Measurements from ENCODE around the gene NEK10.

NEK10 gene

DNA sequence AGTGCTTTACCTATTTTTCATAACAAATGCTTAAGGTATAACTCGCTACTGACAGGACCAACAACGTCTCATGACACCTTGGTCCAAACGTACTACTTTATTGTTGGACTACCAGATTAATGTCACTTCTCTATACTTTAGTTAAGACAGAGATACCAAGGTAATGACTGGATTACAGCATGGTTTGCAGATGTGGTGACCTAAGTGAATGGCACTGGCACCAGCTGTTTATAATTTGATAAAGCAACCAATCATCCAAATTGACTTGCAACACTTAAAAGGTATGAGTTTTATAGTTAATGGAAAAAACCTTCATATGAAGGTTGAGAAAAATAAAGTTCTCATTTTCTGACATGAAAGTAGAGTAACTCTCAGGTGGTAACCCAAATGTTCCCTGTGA is 209.0 kb downstream of the NEK10 start:
- DNase-seq = no peak

DNA sequence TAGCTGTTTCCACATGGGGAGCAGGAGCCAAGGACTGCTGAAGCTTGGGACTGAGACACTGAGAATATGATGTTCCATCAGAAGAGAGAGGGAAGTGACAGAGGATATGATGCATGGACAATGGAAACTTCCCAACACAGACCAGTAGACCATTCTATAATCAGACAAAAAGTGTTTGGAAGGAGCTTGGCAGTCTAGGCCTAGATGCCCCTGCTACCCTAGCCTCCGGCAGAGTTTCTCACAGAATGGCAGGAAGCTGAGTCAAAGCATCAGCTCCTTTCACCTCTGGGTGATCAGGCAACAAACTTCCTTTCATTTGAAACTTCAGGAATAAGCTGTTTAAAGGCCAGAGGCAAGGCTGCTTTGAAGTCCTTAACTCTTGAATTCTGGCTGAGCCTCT is 222.0 kb downstream of the NEK10 start:
- no peak for DNase-seq

DNA sequence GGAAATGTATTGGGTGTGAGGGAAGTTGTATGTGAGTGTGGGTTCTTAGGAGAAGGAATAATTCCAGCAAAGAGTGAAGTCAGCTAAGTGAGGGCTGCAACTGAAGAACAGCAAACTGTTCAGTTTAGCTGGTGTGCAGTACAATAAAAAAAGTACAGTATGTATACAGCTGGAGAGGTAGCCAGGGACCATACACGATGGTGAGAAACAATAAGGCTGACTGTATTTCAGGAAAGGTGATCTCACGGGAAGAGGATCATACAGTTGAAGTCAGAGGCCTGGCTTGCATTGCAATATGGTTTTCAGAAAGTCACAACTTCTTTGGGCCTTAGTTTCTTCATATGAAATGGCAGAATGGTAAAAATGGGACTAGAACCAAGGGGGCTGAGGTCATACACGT is 222.4 kb downstream of the NEK10 start:
- DNase-seq = no peak

DNA sequence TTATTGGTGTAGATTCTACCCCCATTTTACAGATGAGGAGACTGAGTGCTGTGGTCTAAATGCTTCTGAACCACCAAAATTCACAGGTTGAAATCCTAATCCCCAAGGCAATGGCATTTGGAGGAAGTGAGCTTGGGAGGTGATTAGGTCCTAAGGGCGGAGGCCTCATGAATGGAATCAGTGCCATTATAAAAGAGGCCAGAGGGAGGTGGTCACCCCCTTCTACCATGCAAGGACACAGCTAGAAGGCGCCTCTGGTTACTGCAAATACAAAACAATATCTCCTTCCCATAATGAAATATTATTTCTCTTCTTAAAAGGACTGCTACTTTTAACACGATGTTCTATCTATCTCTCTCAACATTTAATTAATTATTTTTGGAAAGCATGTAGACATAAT is 223.5 kb downstream of the NEK10 start:
- DNase-seq = no peak

DNA sequence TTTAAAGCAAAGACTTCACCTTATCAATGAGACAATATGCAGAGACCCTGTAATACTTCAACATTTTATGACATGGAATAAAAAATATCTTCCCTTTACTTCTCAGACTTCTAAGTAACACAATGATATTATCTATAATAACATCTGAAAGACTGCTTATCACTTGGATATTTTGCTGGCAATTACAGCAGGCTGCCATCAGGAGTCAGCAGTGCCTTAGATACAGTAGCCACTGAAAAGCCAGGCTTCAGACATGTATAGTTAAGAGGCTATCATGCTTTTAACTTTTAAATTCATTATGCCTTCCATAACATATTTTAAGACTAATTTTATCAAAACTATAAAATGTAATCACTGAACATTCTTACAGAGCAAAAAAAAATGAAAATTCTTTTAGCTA is 227.5 kb downstream of the NEK10 start:
- DNase-seq = no peak

DNA sequence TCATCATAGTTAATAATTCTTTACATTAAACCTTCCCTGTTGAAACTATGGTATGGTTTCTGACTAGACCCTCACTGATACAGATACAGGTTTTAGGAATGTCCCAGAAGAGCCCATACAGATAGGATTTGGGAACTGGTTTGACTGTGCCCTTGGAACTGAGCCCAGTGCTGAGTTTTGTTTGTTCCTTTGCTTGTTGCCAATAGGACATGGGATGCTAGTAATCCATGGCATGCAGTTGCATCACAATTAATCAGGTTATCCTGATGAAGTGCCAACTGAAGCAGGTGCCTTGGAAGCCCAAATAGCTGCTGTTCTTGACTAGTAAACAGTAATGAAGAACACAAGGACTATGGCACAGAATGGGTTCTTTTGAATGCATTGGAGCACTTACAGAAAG is 230.6 kb downstream of the NEK10 start:
- DNase-seq = no peak

DNA sequence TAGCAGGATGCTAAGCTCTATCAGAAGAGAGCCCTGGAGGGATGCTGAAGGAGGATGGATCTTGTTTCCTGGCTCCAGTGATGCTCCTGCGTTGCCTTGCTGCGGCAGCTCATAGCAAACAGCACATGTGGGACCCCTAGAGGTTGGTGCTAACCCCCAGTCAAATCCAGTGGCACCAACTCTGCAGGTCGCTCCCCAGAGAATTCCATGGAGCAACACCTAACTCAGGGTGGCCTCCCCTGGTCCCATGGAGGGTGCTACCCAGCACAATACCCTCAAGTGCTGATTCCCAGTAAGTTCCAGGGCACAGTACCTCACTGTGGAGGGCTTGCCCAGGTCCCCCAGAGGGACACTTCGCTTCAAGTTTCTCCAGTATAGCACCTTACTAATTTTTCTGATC is 231.2 kb downstream of the NEK10 start:
- no peak for DNase-seq

DNA sequence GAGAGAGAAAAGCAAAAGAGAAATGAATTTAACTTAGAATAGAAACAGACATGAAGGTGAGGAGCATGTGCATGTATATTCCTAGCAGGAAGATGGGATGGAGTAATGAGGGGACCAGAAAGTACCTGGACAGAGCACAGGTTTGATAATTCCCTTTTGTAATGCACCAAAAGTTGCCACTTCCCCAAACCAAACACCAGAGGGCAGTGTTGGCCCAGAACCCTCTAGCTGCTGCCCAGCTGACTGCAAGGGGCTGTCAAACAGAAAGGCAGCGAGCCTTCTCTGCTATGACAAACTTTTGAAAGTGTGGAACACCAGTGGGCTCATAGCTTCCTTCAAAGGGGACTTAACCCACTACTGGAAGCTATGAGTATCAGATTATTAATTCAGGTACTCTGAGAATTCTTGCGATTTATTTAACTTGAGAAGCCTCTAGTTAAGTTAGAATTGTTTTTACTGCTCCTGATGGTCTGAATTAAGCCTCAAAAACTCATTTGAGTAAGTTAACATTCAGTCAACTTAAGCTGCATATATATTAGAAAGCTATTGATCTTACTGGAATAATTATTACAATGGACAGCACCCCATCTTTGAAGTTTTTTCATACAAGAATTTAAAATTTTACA is 234.9 kb downstream of the NEK10 start:
- DNase-seq = peak; percentile 60

DNA sequence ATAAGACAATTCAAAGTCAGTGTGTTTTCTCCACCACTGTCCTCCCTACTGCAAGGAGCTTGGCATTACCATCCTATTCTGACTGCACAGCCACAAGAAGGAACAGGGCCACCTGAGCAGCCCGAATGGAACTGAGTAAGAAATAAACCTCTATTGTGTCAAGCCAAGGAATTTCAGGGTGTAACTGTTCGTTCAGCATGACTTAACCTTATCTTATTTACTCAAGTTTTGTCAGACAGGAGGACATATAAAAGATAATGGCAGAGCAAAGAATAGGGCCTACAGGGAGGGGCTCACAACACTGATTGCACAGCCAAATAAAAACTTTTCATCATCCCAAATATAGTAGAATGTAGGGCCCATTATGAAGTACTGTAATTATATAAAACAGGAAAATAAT is 236.1 kb downstream of the NEK10 start:
- DNase-seq = no peak

DNA sequence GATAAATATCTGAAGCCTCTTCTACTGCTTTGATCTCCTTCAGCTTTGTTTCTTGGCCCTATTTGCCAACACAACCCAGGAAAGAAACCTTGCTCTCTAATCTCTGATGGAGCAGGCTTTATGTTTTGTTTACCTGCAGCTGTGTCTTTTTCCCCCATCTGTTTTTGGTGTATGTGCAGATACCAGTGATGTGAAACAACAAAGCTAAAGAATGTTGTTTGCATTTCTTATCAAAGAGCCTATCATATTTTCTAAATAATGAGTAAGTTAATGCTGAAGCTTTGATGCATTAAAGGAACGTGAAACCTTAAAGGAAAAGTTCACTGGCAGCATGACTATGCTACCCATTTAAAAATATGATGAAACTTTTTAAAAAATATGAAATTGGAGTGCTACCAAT is 238.4 kb downstream of the NEK10 start:
- DNase-seq = no peak

DNA sequence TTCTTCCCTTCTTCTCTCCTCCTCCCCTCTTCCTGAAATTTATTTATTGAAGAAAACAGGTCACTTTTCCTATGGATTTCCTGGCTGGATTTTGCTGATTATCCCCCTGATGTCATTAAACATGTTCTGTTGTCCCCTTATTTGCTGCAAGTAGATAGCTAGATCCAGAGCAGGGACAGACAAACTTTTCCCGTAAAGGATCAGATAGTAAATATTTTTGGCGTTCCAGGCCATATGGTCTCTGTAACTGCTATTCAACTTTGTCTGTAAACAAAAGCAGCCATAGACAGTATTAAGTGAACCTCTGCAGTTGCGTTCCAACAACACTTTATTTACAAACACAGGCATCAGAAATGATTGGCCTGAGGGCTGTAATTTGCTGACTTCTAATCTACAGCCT is 241.3 kb downstream of the NEK10 start:
- no peak for DNase-seq

DNA sequence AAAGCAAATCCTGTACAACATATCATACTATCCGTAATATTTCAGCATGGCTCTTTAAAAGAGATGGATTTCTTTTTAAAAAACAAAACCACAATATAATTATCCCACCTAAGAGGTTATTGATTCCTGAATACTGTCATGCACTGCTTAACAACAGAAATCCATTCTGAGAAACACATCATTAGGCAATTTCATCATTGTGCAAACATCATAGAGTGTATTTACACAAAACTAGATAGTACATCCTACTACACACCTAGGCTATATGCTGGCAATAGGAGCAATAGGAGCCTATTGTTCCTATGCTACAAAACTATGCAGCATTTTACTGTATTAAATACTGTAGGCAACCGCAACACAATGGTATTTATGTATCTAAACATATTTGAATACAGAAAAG is 242.0 kb downstream of the NEK10 start:
- DNase-seq = no peak

DNA sequence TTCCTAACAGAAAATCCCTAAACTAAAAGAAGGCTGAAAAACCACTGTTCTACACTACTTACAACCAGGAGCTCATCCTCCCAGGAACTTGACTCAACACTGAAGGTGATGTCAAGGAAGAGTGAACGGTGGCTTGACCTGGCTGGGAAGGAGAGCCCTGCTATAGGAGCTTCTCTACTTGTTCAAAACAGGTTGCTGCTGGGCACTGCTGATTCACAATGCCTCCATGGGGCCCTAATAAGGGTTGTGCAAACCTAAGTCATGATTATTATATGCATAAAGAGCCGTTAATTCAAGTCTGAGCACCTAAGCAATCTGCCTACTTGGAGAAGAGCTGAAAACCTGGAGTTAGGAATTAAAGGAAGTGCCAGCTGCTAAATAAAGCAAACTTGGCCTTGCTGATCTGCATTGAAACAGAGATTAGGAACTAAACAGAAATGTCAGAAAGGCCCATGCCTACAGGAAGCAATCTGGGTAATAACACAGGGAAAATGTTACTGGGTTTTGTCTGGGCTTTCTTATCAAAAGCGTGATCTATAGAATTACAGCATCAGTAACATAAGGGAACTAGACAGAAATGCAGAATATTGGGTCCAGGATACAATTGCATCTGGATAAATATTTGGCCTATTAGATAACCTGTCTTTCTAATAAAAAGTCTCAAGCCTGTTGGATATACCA is 243.2 kb downstream of the NEK10 start:
- DNase-seq = no peak

DNA sequence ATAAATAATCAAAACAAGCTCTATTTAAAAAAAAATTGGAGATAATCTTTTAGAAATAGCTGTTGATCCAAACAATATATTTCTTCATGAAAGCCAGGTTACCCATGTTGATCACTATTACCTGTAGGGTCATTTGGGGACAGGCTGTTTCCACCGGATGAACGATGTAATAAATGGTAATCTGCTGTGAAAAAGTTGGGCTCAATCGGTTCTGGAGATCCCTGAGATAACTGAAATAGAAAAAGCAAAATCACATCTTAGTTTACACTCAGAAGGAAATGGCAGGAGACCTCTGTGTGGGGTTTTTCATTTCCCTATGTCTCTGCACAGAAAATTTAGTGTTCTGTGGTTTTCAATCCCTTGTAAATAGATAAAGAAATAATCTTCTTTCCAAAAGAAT is 249.5 kb downstream of the NEK10 start:
- DNase-seq = no peak

DNA sequence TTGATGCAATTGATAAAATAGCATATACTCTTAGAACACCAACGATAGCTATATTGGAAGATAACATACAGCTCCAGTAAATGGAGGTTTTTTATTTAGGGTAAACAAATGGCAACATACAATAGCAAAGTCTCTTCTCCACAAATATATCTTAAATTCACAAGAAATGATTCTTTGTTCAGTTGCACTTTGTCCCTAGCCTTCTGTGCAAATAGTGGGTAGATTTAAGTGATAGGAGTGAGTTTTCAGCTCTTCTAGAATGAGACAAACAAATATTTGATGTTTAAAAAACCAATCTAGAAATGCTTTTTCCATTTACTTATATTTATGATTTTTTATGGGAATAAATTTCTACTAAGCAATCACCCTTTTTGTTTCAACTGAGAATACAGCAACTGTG is 253.8 kb downstream of the NEK10 start:
- DNase-seq = no peak

DNA sequence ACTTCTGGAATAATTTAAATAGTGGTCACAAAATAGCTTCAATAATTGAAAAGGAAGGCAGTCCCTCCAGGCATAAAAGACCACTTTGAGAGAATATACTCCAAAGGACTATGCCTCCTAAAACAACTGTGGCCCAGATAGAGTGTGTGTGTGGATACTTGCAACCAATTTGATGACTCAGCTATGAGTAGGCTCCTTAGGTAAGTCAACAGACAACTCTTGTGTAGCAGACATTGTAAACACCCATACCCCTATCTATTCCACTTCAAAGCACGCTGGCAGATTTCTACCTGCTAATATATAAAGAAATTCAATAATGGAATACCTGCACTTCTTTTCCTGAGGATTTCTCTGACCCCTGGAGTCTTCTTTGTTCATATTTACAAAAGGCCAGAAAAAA is 254.5 kb downstream of the NEK10 start:
- peak; percentile 4 for DNase-seq

DNA sequence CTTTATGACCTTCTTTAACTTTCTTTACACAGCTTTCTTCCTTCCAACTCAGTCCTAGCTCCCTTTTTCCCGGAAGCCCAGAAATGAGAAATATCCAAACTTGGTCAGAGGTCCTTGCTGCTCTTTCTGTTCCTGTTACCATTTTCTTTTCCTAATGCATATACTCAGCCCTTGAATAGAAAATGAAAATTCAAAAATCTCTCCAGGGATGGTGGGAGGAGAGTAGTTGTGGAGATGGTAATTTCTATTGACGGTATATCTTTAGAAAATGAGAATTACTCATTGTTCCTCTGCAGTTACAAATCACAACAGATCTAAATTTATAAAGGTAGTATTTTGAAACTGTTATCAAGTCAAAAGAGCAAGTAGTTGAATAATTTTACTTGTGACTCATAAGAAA is 255.1 kb downstream of the NEK10 start:
- DNase-seq = no peak

DNA sequence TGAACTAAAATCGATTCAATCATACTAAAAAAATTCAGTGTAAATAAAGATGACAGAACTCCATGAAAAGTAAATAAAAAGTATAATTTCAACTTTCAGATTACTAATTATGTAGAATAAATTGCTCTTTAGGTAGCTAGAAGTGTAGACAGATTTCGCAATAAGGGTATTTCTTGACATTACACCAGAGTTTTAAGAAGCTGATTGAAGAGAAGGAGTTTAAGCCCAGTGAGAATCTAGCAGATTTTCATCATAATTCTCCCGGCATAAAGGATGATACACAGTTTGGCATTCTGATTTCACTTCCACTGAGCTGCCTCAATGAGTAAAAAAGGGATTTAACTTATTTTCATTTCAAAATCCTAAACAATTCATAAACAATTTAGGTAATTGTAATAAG is 259.2 kb downstream of the NEK10 start:
- DNase-seq = no peak

DNA sequence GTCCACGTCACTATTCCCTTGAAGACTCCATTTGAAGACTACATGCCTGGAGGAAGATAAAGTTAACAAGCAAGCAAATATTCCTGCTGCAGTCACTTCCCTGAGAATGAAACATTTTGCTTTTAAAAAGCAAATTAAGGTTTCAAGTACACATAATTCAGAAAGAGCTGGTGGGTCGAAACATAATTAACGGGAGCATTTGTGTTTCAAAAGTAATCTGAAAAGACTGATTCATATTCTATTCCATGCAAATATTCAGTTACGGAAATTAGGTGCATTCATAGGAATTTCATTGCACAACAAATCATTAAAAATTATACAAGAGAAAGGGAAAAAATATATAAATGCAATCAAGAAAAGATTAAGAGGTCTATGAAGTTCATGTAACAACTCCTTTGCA is 260.9 kb downstream of the NEK10 start:
- DNase-seq = no peak

DNA sequence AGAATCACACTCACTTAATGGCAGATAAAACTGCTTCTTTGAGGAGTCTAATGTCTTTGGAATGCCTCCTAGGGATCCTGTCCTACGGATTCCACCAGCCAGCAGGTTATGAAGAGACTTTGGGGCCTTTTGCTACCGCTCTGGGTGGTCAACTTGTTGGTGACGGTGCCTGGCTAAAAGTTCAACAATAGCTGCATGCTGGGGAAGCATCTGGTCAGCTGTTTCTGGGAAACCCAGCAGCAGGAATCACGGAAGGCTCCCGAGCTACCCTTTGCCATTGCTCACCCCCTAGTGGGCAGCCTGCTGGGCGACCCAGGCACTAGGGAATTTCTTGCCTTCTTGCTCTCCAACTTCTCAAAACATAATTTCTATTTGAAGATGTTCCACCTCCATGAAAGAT is 263.3 kb downstream of the NEK10 start:
- DNase-seq = no peak

DNA sequence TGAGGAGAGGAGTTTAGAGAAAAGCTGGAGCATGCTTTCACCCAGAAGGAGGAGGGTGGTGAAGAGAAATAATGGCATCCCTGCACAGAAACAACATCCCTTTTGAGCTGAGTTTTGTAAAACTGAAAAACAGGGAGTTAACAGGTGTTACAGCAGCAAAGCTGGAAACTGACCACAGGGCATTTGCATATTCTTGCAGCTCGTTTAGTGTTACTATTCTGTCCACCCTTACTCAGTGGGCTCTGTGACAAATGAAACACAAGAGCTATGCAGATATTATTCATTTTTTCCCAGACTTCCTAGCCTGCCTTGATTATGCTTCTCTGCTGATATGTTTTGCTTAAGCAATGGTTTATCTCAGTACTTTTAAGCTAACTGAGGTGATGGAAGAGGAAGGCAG is 272.0 kb downstream of the NEK10 start:
- no peak for DNase-seq

DNA sequence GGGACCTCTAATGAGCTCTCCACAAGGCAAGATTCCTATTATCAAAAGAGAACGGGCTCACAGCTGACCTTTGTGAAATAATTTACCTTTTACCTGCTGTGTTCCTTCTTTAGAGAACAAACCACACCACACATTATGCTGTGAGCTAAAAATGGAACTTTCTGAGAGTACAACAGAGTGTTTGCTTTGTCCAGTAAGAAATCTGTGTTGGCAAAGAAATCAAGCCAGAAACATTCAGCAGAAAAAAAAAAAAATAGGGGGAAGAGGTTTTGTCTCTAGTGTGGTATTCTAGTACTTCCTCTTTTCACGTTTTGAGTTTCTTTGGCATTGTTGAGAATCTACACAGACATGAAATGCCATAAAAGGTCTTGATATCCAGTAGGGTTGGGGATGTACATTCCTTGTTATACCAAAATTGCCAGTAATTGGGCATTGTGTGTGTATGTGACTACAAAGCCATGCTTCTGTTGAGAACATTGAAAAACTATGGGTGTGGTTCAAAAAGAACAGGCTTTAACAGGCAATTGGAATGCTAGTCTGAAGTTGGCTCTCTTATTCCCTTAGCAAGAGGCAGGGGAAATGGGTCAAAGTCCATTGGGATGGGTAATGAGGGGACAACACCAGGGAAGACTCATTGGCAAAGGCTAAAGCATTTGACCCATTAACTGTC is 273.5 kb downstream of the NEK10 start:
- DNase-seq = no peak

DNA sequence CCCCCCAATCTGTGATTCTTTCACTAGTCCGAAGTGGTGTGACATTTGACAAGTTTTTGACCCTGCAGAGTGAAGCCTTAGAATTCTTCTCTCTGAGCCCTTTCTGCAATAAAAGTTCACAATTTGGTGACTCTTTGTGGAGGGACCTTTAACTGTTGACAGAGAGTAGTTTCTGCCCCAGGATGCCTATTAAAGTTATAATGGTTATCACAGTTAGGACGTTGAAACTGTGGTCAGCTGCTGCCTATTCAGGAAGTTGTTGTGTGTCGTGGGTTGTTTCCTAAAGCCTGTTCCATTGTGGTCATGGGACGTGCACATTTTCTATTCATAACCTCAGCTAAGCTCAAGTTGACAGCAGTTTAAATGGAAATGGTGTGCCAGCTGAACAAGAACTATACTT is 274.5 kb downstream of the NEK10 start:
- no peak for DNase-seq

DNA sequence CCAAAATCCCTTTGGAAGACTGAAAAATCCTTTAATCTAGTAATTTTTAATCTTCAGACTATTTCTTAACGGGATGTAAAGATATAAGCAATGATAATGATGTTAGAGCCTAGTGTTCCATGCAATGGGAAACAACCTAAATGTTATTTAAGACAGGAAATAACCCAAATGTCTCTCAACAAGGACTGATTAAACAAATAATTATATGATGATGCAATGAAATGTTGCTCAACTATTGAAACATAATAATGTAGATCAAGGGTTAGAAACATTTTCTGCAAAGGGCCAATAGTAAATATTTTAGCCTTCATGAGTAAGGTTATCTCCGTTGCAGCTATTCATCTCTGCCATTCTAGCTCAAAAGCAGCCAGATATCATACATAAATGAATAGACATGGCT is 275.4 kb downstream of the NEK10 start:
- DNase-seq = no peak
